Activated naive CD8-positive, alpha-beta T cell treated with anti-CD3 and anti-CD28 coated beads, Interleukin-2, amount 10 ng/mL, durations not matched to agents 7 days and 5 days (primary cell): ENCODE results near the gene NOL11. TPM values are rescaled to one million over a fixed set of nuclear protein-coding genes. Genes with fewer than 3 reads are reported as not detected.
"Not testable (repeated sequence)": the region's sequence is repeated elsewhere in the genome, so short reads cannot be mapped to it uniquely, and the experiment has no call there.

Source experiments
- ATAC-seq: fragments of 150-1000 bp; cut with Tn5 transposase; one replicate; pipeline ENCODE4 v1.10.0; 2021; ENCODE audit warnings: low read depth, moderate library complexity
- POLR2A ChIA-PET: fragments of 350-600 bp; sonication (Branson Sonifier 250); formaldehyde crosslinking; loops from one replicate; lab custom pipeline; 2021; ENCODE audit warnings: antibody characterized with exemption; lab: Charles Lee
- DNase-seq: peaks from one replicate; pipeline ENCODE4 v3.0.0; 2021
- H3K27ac Mint-ChIP-seq: one replicate; pipeline ENCODE4 v1.8.0; 2022; ENCODE audit warnings: mild to moderate bottlenecking, mixed read lengths
- H3K27me3 Mint-ChIP-seq: one replicate; pipeline ENCODE4 v1.8.0; 2022; ENCODE audit warnings: mild to moderate bottlenecking, moderate library complexity, mixed read lengths
- H3K36me3 Mint-ChIP-seq: one replicate; pipeline ENCODE4 v1.8.0; 2021; ENCODE audit warnings: mild to moderate bottlenecking, mixed read lengths
- H3K4me1 Mint-ChIP-seq: one replicate; pipeline ENCODE4 v1.8.0; 2021; ENCODE audit warnings: mixed read lengths
- H3K4me3 Mint-ChIP-seq: one replicate; pipeline ENCODE4 v1.8.0; 2022; ENCODE audit warnings: mild to moderate bottlenecking, moderate library complexity, mixed read lengths
- H3K9me3 Mint-ChIP-seq: one replicate; pipeline ENCODE4 v1.8.0; 2021; ENCODE audit warnings: mixed read lengths
- total RNA-seq, 2 experiments: library from RNA; stranded (reverse); gene quantifications; one replicate each; pipeline ENCODE4 v1.2.3, GENCODE V29; 2021

The NOL11 gene
- total RNA-seq, 2 experiments from 2014 or later: 42.2 to 48.9 TPM

- Mint-ChIP-seq H3K4me3 (no peak overlapping the region), H3K27ac (no peak overlapping the region), H3K27me3 (no peaks in the 10 kb centered on the region), H3K4me1 (peaks cover 6% of the 10 kb centered on the region), H3K36me3 (peaks cover 47% of the 10 kb centered on the region), H3K9me3 (no peaks in the 10 kb centered on the region)
- no peak for ATAC-seq
- no peak for DNase-seq
- POLR2A ChIA-PET: no interaction called here
These were observed 32.3 kb downstream of the NOL11 start for GRCh38 chr17:67750067-67750466.

- H3K4me1 Mint-ChIP-seq: peaks cover 12% of the 10 kb centered on the region
- peaks cover 53% of the 10 kb centered on the region for H3K36me3 Mint-ChIP-seq
- POLR2A ChIA-PET: no interaction called here
- no peak overlapping the region for H3K27ac Mint-ChIP-seq
- ATAC-seq (no peak), DNase-seq (no peak)
- no peaks in the 10 kb centered on the region for H3K9me3 Mint-ChIP-seq
- H3K27me3 Mint-ChIP-seq: no peaks in the 10 kb centered on the region
- no peak overlapping the region for H3K4me3 Mint-ChIP-seq
These were observed 33.7 kb downstream of the NOL11 start for GRCh38 chr17:67751101-67752074.

- peaks cover 50% of the 10 kb centered on the region for H3K36me3 Mint-ChIP-seq
- H3K27ac Mint-ChIP-seq, DNase-seq, ATAC-seq, H3K9me3 Mint-ChIP-seq, H3K4me3 Mint-ChIP-seq, H3K27me3 Mint-ChIP-seq: not testable (repeated sequence)
- H3K4me1 Mint-ChIP-seq: peaks cover 12% of the 10 kb centered on the region
- POLR2A ChIA-PET: interaction anchor here (0.7 kb wide), 1 partner anchor 383 kb away, joined by 4 read pairs; no protein-coding TSS in a partner anchor
These were observed 34.4 kb downstream of the NOL11 start for GRCh38 chr17:67752160-67752559.

GRCh38 chr17:67753026-67753425 lies 35.3 kb downstream of the NOL11 start:
- no peaks in the 10 kb centered on the region for H3K27me3 Mint-ChIP-seq
- peaks cover 9% of the 10 kb centered on the region for H3K4me1 Mint-ChIP-seq
- POLR2A ChIA-PET: no interaction called here
- no peaks in the 10 kb centered on the region for H3K9me3 Mint-ChIP-seq
- DNase-seq: no peak
- no peak overlapping the region for H3K4me3 Mint-ChIP-seq
- ATAC-seq: no peak
- no peak overlapping the region for H3K27ac Mint-ChIP-seq
- H3K36me3 Mint-ChIP-seq: peaks cover 44% of the 10 kb centered on the region

GRCh38 chr17:67754001-67754400 lies 36.3 kb downstream of the NOL11 start:
- ATAC-seq: no peak
- no peak overlapping the region for H3K4me3 Mint-ChIP-seq
- no peak overlapping the region for H3K27ac Mint-ChIP-seq
- H3K4me1 Mint-ChIP-seq: peaks cover 9% of the 10 kb centered on the region
- peaks cover 34% of the 10 kb centered on the region for H3K36me3 Mint-ChIP-seq
- DNase-seq: no peak
- H3K9me3 Mint-ChIP-seq: no peaks in the 10 kb centered on the region
- H3K27me3 Mint-ChIP-seq: no peaks in the 10 kb centered on the region
- POLR2A ChIA-PET: no interaction called here

GRCh38 chr17:67754686-67755085 lies 37.0 kb downstream of the NOL11 start:
- ATAC-seq, H3K27ac Mint-ChIP-seq, POLR2A ChIA-PET, H3K9me3 Mint-ChIP-seq, H3K4me1 Mint-ChIP-seq, H3K27me3 Mint-ChIP-seq, H3K4me3 Mint-ChIP-seq, DNase-seq: not testable (repeated sequence)
- peaks cover 30% of the 10 kb centered on the region for H3K36me3 Mint-ChIP-seq

- ATAC-seq, H3K27ac Mint-ChIP-seq, H3K9me3 Mint-ChIP-seq, POLR2A ChIA-PET, DNase-seq, H3K4me3 Mint-ChIP-seq, H3K27me3 Mint-ChIP-seq, H3K4me1 Mint-ChIP-seq: not testable (repeated sequence)
- peaks cover 15% of the 10 kb centered on the region for H3K36me3 Mint-ChIP-seq
These were observed 39.0 kb downstream of the NOL11 start for GRCh38 chr17:67756766-67757165.

GRCh38 chr17:67759355-67760171 lies 41.8 kb downstream of the NOL11 start:
- Mint-ChIP-seq H3K27ac (no peak overlapping the region), H3K36me3 (peaks cover 9% of the 10 kb centered on the region), H3K4me1 (peaks cover 9% of the 10 kb centered on the region), H3K4me3 (no peak overlapping the region), H3K27me3 (no peaks in the 10 kb centered on the region), H3K9me3 (no peaks in the 10 kb centered on the region)
- ATAC-seq: no peak
- POLR2A ChIA-PET: no interaction called here
- no peak for DNase-seq

GRCh38 chr17:67765623-67766022 lies 47.9 kb downstream of the NOL11 start:
- DNase-seq: no peak
- POLR2A ChIA-PET: no interaction called here
- ATAC-seq: no peak
- Mint-ChIP-seq H3K27me3 (no peaks in the 10 kb centered on the region), H3K9me3 (no peaks in the 10 kb centered on the region), H3K4me3 (no peak overlapping the region), H3K27ac (no peak overlapping the region), H3K4me1 (no peaks in the 10 kb centered on the region), H3K36me3 (no peaks in the 10 kb centered on the region)

- Mint-ChIP-seq H3K36me3 (no peaks in the 10 kb centered on the region), H3K27me3 (peaks cover 3% of the 10 kb centered on the region), H3K9me3 (no peaks in the 10 kb centered on the region), H3K27ac (no peak overlapping the region), H3K4me1 (no peaks in the 10 kb centered on the region), H3K4me3 (no peak overlapping the region)
- DNase-seq (no peak), ATAC-seq (no peak)
- POLR2A ChIA-PET: no interaction called here
These were observed 51.5 kb downstream of the NOL11 start for GRCh38 chr17:67769231-67769630.

GRCh38 chr17:67770539-67770938 lies 52.8 kb downstream of the NOL11 start:
- Mint-ChIP-seq H3K4me3 (no peak overlapping the region), H3K36me3 (no peaks in the 10 kb centered on the region), H3K4me1 (no peaks in the 10 kb centered on the region), H3K27ac (no peak overlapping the region), H3K27me3 (peaks cover 3% of the 10 kb centered on the region), H3K9me3 (no peaks in the 10 kb centered on the region)
- POLR2A ChIA-PET: interaction anchor here (0.7 kb wide), 1 partner anchor 13 kb away, joined by 5 read pairs; no protein-coding TSS in a partner anchor
- DNase-seq: no peak
- no peak for ATAC-seq

- Mint-ChIP-seq H3K36me3 (no peaks in the 10 kb centered on the region), H3K27ac (no peak overlapping the region), H3K4me3 (no peak overlapping the region), H3K27me3 (peaks cover 3% of the 10 kb centered on the region), H3K4me1 (no peaks in the 10 kb centered on the region), H3K9me3 (no peaks in the 10 kb centered on the region)
- DNase-seq (no peak), ATAC-seq (no peak)
- POLR2A ChIA-PET: no interaction called here
These were observed 54.9 kb downstream of the NOL11 start for GRCh38 chr17:67772679-67773078.

- Mint-ChIP-seq H3K4me3 (no peak overlapping the region), H3K9me3 (no peaks in the 10 kb centered on the region), H3K4me1 (no peaks in the 10 kb centered on the region), H3K27me3 (peaks cover 3% of the 10 kb centered on the region), H3K36me3 (no peaks in the 10 kb centered on the region), H3K27ac (no peak overlapping the region)
- no peak for DNase-seq
- POLR2A ChIA-PET: no interaction called here
- no peak for ATAC-seq
These were observed 55.5 kb downstream of the NOL11 start for GRCh38 chr17:67773246-67773645.
